GM12878 (cell line): ENCODE results near the gene ITGAV.

Experiments used
- BACH1 ChIP-seq: fragments of 450-650 bp; IDR thresholded peaks from 2 replicates; pipeline ENCODE4 v1.6.1; 2017; ENCODE audit warnings: mild to moderate bottlenecking, borderline replicate concordance
- BHLHE40 ChIP-seq, 2 experiments: fragments of 450-650 bp in 1 of 2; IDR thresholded peaks; 2 replicates each; pipeline ENCODE4 v1.6.1; 2011 to 2017; ENCODE audit warnings: low read depth in 2 of 2, borderline replicate concordance in 1 of 2, improper control_type of control experiment in 1 of 2, low read length in 1 of 2, mild to moderate bottlenecking in 1 of 2
- CHD2 ChIP-seq: IDR thresholded peaks from 2 replicates; pipeline ENCODE4 v1.6.1; 2011; ENCODE audit warnings: low read depth, low read length, improper control_type of control experiment, borderline replicate concordance
- SMC3 ChIP-seq: IDR thresholded peaks from 2 replicates; pipeline ENCODE4 v1.6.1; 2011; ENCODE audit warnings: low read length, improper control_type of control experiment, borderline replicate concordance
- ZSCAN29 ChIP-seq: fragments of 450-650 bp; IDR thresholded peaks from 2 replicates; pipeline ENCODE4 v1.6.1; 2017; ENCODE audit warnings: mild to moderate bottlenecking, moderate library complexity
- TF ChIP-seq, protein P1 (sequence below): fragments of 450-650 bp; IDR thresholded peaks from 2 replicates; pipeline ENCODE4 v1.6.1; 2016; ENCODE audit warnings: mild to moderate bottlenecking, moderate library complexity, borderline replicate concordance

DNA sequence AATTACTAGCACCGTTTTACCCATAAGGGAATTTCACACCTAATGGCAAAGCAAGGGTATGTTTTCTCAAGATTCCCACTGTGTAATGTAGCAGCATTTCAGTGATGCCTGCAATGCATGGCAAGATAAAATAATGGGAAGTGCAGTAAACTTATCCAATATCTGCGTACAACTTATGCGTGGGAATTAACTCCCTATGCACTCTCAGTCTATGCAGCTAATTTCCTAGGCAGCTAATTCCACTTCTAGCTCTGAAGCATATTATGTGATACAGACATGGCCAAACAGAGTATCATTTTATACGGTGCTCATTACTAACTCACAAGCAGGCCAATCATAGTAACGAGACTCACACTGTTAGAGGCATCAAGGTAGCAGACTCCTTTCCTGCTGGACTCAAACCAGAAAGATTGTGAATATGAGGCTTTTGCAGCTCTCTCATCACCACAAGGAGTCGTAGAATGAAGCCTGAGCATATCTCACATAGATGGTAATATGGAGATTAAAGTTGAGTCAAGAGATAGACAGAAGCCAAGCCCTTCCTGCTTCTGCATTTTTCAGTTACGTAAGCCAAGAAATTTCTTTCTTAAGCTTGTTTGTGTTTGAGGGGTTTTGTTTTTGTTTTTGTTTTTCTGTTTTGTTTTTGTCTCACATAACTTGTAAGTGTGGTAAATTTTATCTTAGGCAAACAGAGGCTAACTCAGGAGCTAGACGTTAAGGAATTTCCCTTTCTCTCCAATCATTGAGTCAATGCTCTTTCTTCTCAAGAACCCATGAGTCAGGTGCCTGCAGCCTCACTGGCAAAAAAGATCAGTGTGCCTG, 34.8 kb upstream of the ITGAV start:
- TF ChIP-seq SMC3 (no peak), BACH1 (no peak), CHD2 (no peak), BHLHE40 (IDR thresholded peaks at IDR 0.05; ENCODE audit: borderline replicate concordance in 1 of 2, low read depth in 2 of 2, low read length in 1 of 2) (no peak), ZSCAN29 (no peak)
- TF ChIP-seq, protein P1, sequence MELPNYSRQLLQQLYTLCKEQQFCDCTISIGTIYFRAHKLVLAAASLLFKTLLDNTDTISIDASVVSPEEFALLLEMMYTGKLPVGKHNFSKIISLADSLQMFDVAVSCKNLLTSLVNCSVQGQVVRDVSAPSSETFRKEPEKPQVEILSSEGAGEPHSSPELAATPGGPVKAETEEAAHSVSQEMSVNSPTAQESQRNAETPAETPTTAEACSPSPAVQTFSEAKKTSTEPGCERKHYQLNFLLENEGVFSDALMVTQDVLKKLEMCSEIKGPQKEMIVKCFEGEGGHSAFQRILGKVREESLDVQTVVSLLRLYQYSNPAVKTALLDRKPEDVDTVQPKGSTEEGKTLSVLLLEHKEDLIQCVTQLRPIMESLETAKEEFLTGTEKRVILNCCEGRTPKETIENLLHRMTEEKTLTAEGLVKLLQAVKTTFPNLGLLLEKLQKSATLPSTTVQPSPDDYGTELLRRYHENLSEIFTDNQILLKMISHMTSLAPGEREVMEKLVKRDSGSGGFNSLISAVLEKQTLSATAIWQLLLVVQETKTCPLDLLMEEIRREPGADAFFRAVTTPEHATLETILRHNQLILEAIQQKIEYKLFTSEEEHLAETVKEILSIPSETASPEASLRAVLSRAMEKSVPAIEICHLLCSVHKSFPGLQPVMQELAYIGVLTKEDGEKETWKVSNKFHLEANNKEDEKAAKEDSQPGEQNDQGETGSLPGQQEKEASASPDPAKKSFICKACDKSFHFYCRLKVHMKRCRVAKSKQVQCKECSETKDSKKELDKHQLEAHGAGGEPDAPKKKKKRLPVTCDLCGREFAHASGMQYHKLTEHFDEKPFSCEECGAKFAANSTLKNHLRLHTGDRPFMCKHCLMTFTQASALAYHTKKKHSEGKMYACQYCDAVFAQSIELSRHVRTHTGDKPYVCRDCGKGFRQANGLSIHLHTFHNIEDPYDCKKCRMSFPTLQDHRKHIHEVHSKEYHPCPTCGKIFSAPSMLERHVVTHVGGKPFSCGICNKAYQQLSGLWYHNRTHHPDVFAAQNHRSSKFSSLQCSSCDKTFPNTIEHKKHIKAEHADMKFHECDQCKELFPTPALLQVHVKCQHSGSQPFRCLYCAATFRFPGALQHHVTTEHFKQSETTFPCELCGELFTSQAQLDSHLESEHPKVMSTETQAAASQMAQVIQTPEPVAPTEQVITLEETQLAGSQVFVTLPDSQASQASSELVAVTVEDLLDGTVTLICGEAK = no peak
